H9 (cell line): ENCODE measurements around the gene STAP2. TPM values are rescaled to one million over a fixed set of nuclear protein-coding genes. Genes with fewer than 3 reads are reported as not detected.

Source experiments
- DNase-seq: peaks from one replicate; pipeline ENCODE4 v3.0.0-alpha.2; 2017
- H2AFZ ChIP-seq: one replicate; pipeline ENCODE4 v1.6.1; 2013; ENCODE audit warnings: mild to moderate bottlenecking, low read length, control low read depth, moderate library complexity
- H2AK5ac ChIP-seq: 2 replicates; pipeline ENCODE4 v1.6.1; 2013; ENCODE audit warnings: low read length, control low read depth, mixed read lengths; ENCODE audit not compliant: insufficient read length
- H2BK120ac ChIP-seq: one replicate; pipeline ENCODE4 v1.6.1; 2013; ENCODE audit warnings: low read depth, mild to moderate bottlenecking, low read length, control low read depth, inconsistent platforms; ENCODE audit not compliant: poor library complexity, severe bottlenecking
- H2BK12ac ChIP-seq: 2 replicates; pipeline ENCODE4 v1.6.1; 2013; ENCODE audit warnings: low read length, control low read depth, mixed read lengths, low read depth; ENCODE audit not compliant: insufficient read length
- H2BK15ac ChIP-seq: 2 replicates; pipeline ENCODE4 v1.6.1; 2013; ENCODE audit warnings: low read depth, low read length, control low read depth
- H2BK20ac ChIP-seq: one replicate; pipeline ENCODE4 v1.6.1; 2013; ENCODE audit warnings: low read depth, mild to moderate bottlenecking, low read length, control low read depth, inconsistent platforms; ENCODE audit not compliant: poor library complexity, severe bottlenecking
- H2BK5ac ChIP-seq: 2 replicates; pipeline ENCODE4 v1.6.1; 2013; ENCODE audit warnings: low read length, control low read depth, mixed read lengths; ENCODE audit not compliant: insufficient read length
- H3K14ac ChIP-seq: 2 replicates; pipeline ENCODE4 v1.6.1; 2013; ENCODE audit warnings: low read length, control low read depth; ENCODE audit not compliant: insufficient read depth
- H3K18ac ChIP-seq: 2 replicates; pipeline ENCODE4 v1.6.1; 2013; ENCODE audit warnings: low read depth, mild to moderate bottlenecking, mixed read lengths, low read length, control low read depth; ENCODE audit not compliant: insufficient read length
- H3K23ac ChIP-seq: 2 replicates; pipeline ENCODE4 v1.6.1; 2013; ENCODE audit warnings: low read length, control low read depth, mixed read lengths, low read depth; ENCODE audit not compliant: insufficient read length
- H3K23me2 ChIP-seq: 2 replicates; pipeline ENCODE4 v1.6.1; 2013; ENCODE audit warnings: low read depth, mild to moderate bottlenecking, mixed read lengths, low read length, control low read depth; ENCODE audit not compliant: insufficient read length, poor library complexity, severe bottlenecking
- H3K27ac ChIP-seq: 2 replicates; pipeline ENCODE4 v1.5.1; 2013; ENCODE audit warnings: low read length, control low read depth, mixed read lengths, low read depth; ENCODE audit not compliant: insufficient read length
- H3K27me3 ChIP-seq: 2 replicates; pipeline ENCODE4 v1.6.1; 2013; ENCODE audit warnings: low read length, control low read depth, inconsistent platforms; ENCODE audit not compliant: insufficient read depth
- H3K4ac ChIP-seq: 2 replicates; pipeline ENCODE4 v1.6.1; 2013; ENCODE audit warnings: low read depth, mild to moderate bottlenecking, control low read depth, inconsistent platforms, low read length, moderate library complexity
- H3K4me1 ChIP-seq: 2 replicates; pipeline ENCODE4 v1.6.1; 2013; ENCODE audit warnings: low read length, control low read depth, inconsistent platforms; ENCODE audit not compliant: insufficient read depth
- H3K4me2 ChIP-seq: 2 replicates; pipeline ENCODE4 v1.6.1; 2013; ENCODE audit warnings: low read length, control low read depth, mixed read lengths; ENCODE audit not compliant: insufficient read length, insufficient read depth
- H3K56ac ChIP-seq: 2 replicates; pipeline ENCODE4 v1.6.1; 2013; ENCODE audit warnings: low read depth, mild to moderate bottlenecking, mixed read lengths, low read length, control low read depth; ENCODE audit not compliant: insufficient read length
- H3K79me1 ChIP-seq: 2 replicates; pipeline ENCODE4 v1.6.1; 2013; ENCODE audit warnings: low read depth, mild to moderate bottlenecking, moderate library complexity, low read length, control low read depth, inconsistent platforms; ENCODE audit not compliant: insufficient read depth, poor library complexity, severe bottlenecking
- H3K79me2 ChIP-seq: 2 replicates; pipeline ENCODE4 v1.6.1; 2013; ENCODE audit warnings: low read length, control low read depth, inconsistent platforms; ENCODE audit not compliant: insufficient read depth
- H3K9ac ChIP-seq: 2 replicates; pipeline ENCODE4 v1.6.1; 2013; ENCODE audit warnings: low read length, control low read depth, mixed read lengths; ENCODE audit not compliant: insufficient read length; ENCODE audit errors: extremely low read depth
- H3K9me3 ChIP-seq: one replicate; pipeline ENCODE4 v1.6.1; 2013; ENCODE audit warnings: low read depth, low read length, inconsistent platforms; ENCODE audit not compliant: control insufficient read depth
- H3T11ph ChIP-seq: one replicate; pipeline ENCODE4 v1.6.1; 2013; ENCODE audit warnings: mild to moderate bottlenecking, low read length, control low read depth, inconsistent platforms
- H4K20me1 ChIP-seq: one replicate; pipeline ENCODE4 v1.6.1; 2013; ENCODE audit not compliant: control insufficient read depth, insufficient read length, insufficient read depth
- H4K5ac ChIP-seq: 2 replicates; pipeline ENCODE4 v1.6.1; 2013; ENCODE audit warnings: low read depth, mild to moderate bottlenecking, mixed read lengths, low read length, control low read depth; ENCODE audit not compliant: insufficient read length
- H4K8ac ChIP-seq: replicated peaks from 2 replicates; pipeline ENCODE4 v1.6.1; 2013; ENCODE audit warnings: low read length, control low read depth, mixed read lengths, low read depth; ENCODE audit not compliant: insufficient read length
- H4K91ac ChIP-seq: 2 replicates; pipeline ENCODE4 v1.6.1; 2013; ENCODE audit warnings: low read depth, mild to moderate bottlenecking, moderate library complexity, mixed read lengths, low read length, control low read depth; ENCODE audit not compliant: insufficient read length
- H3K27ac Mint-ChIP-seq, 3 experiments: 2 replicates in 2 of 3; 3 replicates in 1 of 3; pipeline ENCODE4 v1.8.0; 2020 to 2021; ENCODE audit warnings: mixed read lengths in 3 of 3, mild to moderate bottlenecking in 1 of 3, moderate library complexity in 1 of 3
- H3K27me3 Mint-ChIP-seq: 2 replicates; pipeline ENCODE4 v1.8.0; 2021; ENCODE audit warnings: low read depth, mild to moderate bottlenecking, moderate library complexity, mixed read lengths
- H3K36me3 Mint-ChIP-seq, 3 experiments: 2 replicates in 2 of 3; 3 replicates in 1 of 3; pipeline ENCODE4 v1.8.0; 2020 to 2021; ENCODE audit warnings: low read depth in 3 of 3, mixed read lengths in 3 of 3; ENCODE audit not compliant: insufficient read depth in 1 of 3
- H3K4me1 Mint-ChIP-seq, 2 experiments: 2 replicates each; pipeline ENCODE4 v1.8.0; 2020; ENCODE audit warnings: mixed read lengths in 2 of 2
- H3K4me3 Mint-ChIP-seq, 2 experiments: 2 replicates in 1 of 2; 3 replicates in 1 of 2; pipeline ENCODE4 v1.8.0; 2020 to 2021; ENCODE audit warnings: mild to moderate bottlenecking in 2 of 2, mixed read lengths in 2 of 2, moderate library complexity in 1 of 2
- H3K9me3 Mint-ChIP-seq, 2 experiments: 2 replicates in 1 of 2; 3 replicates in 1 of 2; pipeline ENCODE4 v1.8.0; 2020; ENCODE audit warnings: mild to moderate bottlenecking in 2 of 2, mixed read lengths in 2 of 2, moderate library complexity in 1 of 2
- WGBS: extraction: QIAGEN DNeasy Blood & Tissue Kit; methylation state at CpG from one replicate; pipeline ENCODE4 v1.1.7; 2013; ENCODE audit warnings: missing lambda C conversion rate, low lambda C conversion rate, mixed read lengths; ENCODE audit not compliant: insufficient read length; ENCODE audit errors: extremely low coverage; 5-methylcytosine and 5-hydroxymethylcytosine counted together
- total RNA-seq: library from RNA; stranded (reverse); gene quantifications from 2 replicates; pipeline ENCODE4 v1.2.1, GENCODE V29; 2021
- TF ChIP-seq, protein P1 (sequence below): fragments of 200-600 bp; sonication (generic); conservative IDR thresholded peaks from 3 replicates; pipeline ENCODE4 v1.8.0; 2021; ENCODE audit warnings: antibody characterized with exemption, mild to moderate bottlenecking

STAP2 gene
- total RNA-seq, 1 experiment from 2014 or later: 20.2 TPM

DNA sequence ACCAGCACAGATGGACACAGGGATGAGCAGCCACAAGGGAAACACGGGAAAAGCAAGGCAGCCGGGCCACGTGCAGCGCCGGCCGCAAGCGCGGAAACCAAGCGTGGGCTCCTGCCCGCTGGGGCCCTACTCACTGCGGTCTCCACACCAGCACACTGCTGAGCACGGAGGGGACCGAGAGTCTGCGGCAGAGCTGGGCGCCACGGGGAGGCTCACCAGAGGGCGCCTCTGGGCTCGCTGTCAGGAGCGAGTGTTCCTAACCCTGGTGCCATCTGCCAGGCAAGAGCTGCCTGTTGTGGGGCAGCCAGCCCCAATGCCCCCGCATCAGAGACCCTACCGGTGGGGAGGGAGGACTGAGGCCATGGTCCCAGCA is 31.2 kb upstream of the STAP2 start:
- Histone ChIP-seq H2BK15ac (no peak overlapping the region), H3K79me1 (peaks cover 4% of the 10 kb centered on the region), H4K91ac (no peak overlapping the region), H3K79me2 (no peaks in the 10 kb centered on the region; the same call in 1 of the 2 replicates), H3K18ac (peak overlapping the region; percentile 13), H3K9me3 (no peaks in the 10 kb centered on the region), H3T11ph (no peak overlapping the region), H2BK120ac (no peak overlapping the region), H3K23me2 (no peaks in the 10 kb centered on the region), H2AFZ (no peak overlapping the region), H3K14ac (peak overlapping the region; percentile 16; the same call in 1 of the 2 replicates), H3K56ac (no peak overlapping the region), H2BK12ac (no peak overlapping the region), H2BK5ac (no peak overlapping the region), H3K4me2 (no peak overlapping the region), H3K4me1 (no peaks in the 10 kb centered on the region; the same call in 1 of the 2 replicates), H2BK20ac (no peak overlapping the region), H4K5ac (no peak overlapping the region), H3K23ac (no peak overlapping the region), H3K27ac (no peak overlapping the region), H3K4ac (no peak overlapping the region), H3K9ac (no peak overlapping the region), H4K8ac (no peak overlapping the region), H2AK5ac (no peak overlapping the region), H3K27me3 (no peaks in the 10 kb centered on the region), H4K20me1 (no peaks in the 10 kb centered on the region)
- TF ChIP-seq, protein P1, sequence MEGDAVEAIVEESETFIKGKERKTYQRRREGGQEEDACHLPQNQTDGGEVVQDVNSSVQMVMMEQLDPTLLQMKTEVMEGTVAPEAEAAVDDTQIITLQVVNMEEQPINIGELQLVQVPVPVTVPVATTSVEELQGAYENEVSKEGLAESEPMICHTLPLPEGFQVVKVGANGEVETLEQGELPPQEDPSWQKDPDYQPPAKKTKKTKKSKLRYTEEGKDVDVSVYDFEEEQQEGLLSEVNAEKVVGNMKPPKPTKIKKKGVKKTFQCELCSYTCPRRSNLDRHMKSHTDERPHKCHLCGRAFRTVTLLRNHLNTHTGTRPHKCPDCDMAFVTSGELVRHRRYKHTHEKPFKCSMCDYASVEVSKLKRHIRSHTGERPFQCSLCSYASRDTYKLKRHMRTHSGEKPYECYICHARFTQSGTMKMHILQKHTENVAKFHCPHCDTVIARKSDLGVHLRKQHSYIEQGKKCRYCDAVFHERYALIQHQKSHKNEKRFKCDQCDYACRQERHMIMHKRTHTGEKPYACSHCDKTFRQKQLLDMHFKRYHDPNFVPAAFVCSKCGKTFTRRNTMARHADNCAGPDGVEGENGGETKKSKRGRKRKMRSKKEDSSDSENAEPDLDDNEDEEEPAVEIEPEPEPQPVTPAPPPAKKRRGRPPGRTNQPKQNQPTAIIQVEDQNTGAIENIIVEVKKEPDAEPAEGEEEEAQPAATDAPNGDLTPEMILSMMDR: peak; percentile 51
- Mint-ChIP-seq H3K36me3 (peaks cover 3 to 16% (median 8%) of the 10 kb centered on the region in 3 experiments; a peak in 4 of 7 replicates), H3K4me1 (peaks cover 13 to 24% of the 10 kb centered on the region in 2 experiments), H3K27me3 (peaks cover 4% of the 10 kb centered on the region; the same call in 1 of the 2 replicates), H3K4me3 (no peak overlapping the region), H3K27ac (no peak overlapping the region; a peak in 1 of 7 replicates), H3K9me3 (no peaks in the 10 kb centered on the region)
- peak; percentile 73 for DNase-seq
- no CpG with 5 or more reads among the region's 21 CpGs for WGBS
